ENCODE data around the gene KCND3. TPM values are rescaled to one million over a fixed set of nuclear protein-coding genes. Genes with fewer than 3 reads are reported as not detected.

KCND3 gene
- total RNA-seq, 1 donor from 2014 or later, result 2.2 TPM

DNA sequence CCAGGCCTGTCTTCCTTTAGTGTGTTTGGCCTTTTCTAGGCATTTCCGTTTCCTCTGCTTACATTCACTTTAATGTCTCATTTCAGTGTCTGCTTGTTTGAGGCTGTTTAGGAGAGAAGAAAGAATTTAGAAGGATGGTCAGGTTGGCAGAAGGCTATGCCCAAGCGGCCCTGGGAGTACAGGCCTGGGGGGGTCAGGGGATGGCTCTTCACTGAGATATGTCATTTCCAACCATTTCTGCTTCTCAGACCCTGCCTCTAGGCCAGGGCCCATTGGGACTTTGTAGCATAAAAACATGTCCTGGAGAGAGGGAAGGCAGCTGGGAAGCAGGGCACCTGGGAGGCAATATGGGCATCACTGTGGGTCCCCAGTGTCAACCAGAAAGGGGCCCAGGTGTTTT, 147.7 kb downstream of the KCND3 start:
- Mint-ChIP-seq H3K36me3 (no peaks in the 10 kb centered on the region), H3K4me1 (ENCODE audit: unreplicated experiment) (no peaks in the 10 kb centered on the region), H3K9me3 (no peaks in the 10 kb centered on the region)

DNA sequence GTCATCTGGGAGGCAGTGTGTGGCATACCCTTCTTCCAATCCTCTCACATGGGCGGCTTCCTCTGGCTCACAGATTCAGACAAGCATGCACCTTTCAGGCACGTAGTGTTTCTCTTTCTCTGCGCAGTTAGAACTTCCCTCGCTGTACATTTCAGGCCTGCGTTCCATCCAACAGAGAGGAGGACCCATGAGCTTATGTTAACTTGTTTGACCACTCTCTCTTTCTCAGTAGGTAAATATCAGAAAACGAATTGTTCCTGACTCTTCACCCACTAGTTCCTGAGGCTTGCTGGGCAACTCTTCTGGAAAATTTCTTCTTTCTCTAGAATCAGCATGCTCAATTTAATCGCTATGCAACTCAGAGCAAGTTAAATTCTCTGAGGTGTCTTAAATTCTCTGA, 148.3 kb downstream of the KCND3 start:
- DNase-seq (ENCODE audit: extremely low spot score, unreplicated experiment), result no peak
- no peaks in the 10 kb centered on the region for H3K4me1 Mint-ChIP-seq (ENCODE audit: unreplicated experiment)
- H3K27ac Mint-ChIP-seq, result no peak overlapping the region
- H3K4me3 Mint-ChIP-seq, result no peak overlapping the region
- no peaks in the 10 kb centered on the region for H3K36me3 Mint-ChIP-seq
- H3K9me3 Mint-ChIP-seq, result no peaks in the 10 kb centered on the region
- H3K27me3 Mint-ChIP-seq, result peaks cover 28% of the 10 kb centered on the region
- TF ChIP-seq, protein P1, sequence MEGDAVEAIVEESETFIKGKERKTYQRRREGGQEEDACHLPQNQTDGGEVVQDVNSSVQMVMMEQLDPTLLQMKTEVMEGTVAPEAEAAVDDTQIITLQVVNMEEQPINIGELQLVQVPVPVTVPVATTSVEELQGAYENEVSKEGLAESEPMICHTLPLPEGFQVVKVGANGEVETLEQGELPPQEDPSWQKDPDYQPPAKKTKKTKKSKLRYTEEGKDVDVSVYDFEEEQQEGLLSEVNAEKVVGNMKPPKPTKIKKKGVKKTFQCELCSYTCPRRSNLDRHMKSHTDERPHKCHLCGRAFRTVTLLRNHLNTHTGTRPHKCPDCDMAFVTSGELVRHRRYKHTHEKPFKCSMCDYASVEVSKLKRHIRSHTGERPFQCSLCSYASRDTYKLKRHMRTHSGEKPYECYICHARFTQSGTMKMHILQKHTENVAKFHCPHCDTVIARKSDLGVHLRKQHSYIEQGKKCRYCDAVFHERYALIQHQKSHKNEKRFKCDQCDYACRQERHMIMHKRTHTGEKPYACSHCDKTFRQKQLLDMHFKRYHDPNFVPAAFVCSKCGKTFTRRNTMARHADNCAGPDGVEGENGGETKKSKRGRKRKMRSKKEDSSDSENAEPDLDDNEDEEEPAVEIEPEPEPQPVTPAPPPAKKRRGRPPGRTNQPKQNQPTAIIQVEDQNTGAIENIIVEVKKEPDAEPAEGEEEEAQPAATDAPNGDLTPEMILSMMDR (conservative IDR thresholded peaks at IDR 0.05), result no peak

More for the DNA sequence above, 147.7 kb downstream of the KCND3 start:
- Mint-ChIP-seq H3K27me3 (peaks cover 30% of the 10 kb centered on the region), H3K27ac (no peak overlapping the region), H3K4me3 (no peak overlapping the region)
- TF ChIP-seq, protein P1 (conservative IDR thresholded peaks at IDR 0.05), result no peak
- no peak for DNase-seq (ENCODE audit: extremely low spot score, unreplicated experiment)

GRCh38 chr1:111837393-111837792, 152.1 kb downstream of the KCND3 start:
- Mint-ChIP-seq H3K4me1 (ENCODE audit: unreplicated experiment) (no peaks in the 10 kb centered on the region), H3K27ac (no peak overlapping the region), H3K4me3 (no peak overlapping the region), H3K36me3 (no peaks in the 10 kb centered on the region), H3K9me3 (no peaks in the 10 kb centered on the region), H3K27me3 (peaks cover 22% of the 10 kb centered on the region)
- TF ChIP-seq, protein P1 (conservative IDR thresholded peaks at IDR 0.05), result no peak
- DNase-seq (ENCODE audit: extremely low spot score, unreplicated experiment), result no peak

- Mint-ChIP-seq H3K27me3 (peaks cover 30% of the 10 kb centered on the region), H3K9me3 (no peaks in the 10 kb centered on the region), H3K27ac (no peak overlapping the region), H3K4me1 (ENCODE audit: unreplicated experiment) (no peaks in the 10 kb centered on the region), H3K4me3 (no peak overlapping the region), H3K36me3 (no peaks in the 10 kb centered on the region)
- TF ChIP-seq, protein P1 (conservative IDR thresholded peaks at IDR 0.05), result no peak
- DNase-seq (ENCODE audit: extremely low spot score, unreplicated experiment), result no peak
Measured at GRCh38 chr1:111836111-111836510, 153.4 kb downstream of the KCND3 start.

DNA sequence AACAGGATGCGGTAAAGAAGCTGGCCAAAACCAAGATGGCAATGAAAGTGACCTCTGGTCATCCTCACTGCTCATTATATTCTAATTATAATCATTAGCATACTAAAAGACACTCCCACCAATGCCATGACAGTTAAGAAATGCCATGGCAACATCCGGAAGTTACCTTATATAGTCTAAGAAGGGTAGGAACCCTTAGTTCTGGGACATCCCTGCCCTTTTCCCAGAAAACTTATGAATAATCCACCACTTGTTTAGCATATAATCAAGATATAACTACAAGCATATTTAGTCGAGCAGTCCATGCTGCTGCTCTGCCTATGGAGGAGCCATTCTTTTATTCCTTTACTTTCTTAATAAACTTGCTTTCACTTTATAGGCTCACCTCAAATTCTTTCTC, 154.0 kb downstream of the KCND3 start:
- Mint-ChIP-seq H3K27ac (no peak overlapping the region), H3K27me3 (peaks cover 30% of the 10 kb centered on the region), H3K4me3 (no peak overlapping the region), H3K4me1 (ENCODE audit: unreplicated experiment) (no peaks in the 10 kb centered on the region), H3K9me3 (no peaks in the 10 kb centered on the region), H3K36me3 (no peaks in the 10 kb centered on the region)
- DNase-seq (ENCODE audit: extremely low spot score, unreplicated experiment), result no peak
- TF ChIP-seq, protein P1 (conservative IDR thresholded peaks at IDR 0.05), result no peak

DNA sequence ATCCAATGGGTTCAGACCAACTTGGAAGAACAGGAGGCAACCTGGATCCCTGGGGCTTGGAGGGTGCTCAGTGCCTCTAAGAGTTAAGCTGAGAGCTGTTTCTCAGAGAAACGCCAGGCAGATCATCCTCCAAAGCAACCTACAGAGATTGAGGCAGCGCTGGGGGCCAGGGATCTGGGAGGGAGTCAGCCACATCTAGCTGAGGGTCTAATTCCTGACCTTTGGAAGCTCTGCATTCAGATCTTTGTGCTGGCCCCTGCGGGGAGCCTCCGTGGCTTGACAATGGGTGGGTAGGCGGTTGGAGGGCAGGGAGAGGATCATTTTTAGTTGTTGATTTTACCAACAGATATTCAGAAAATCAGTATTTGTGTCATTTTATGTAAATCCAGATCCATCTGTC, 154.5 kb downstream of the KCND3 start:
- Mint-ChIP-seq H3K27me3 (peaks cover 31% of the 10 kb centered on the region), H3K36me3 (no peaks in the 10 kb centered on the region), H3K27ac (no peak overlapping the region), H3K4me3 (no peak overlapping the region), H3K9me3 (no peaks in the 10 kb centered on the region), H3K4me1 (ENCODE audit: unreplicated experiment) (no peaks in the 10 kb centered on the region)
- TF ChIP-seq, protein P1 (conservative IDR thresholded peaks at IDR 0.05), result no peak
- DNase-seq (ENCODE audit: extremely low spot score, unreplicated experiment), result no peak

Data from type B pancreatic cell (in vitro differentiated cells).